Inferior parietal cortex (tissue), 1 donor: Measurements from ENCODE around the gene CLMN.
"Not testable (repeated sequence)": the region's sequence is repeated elsewhere in the genome, so short reads cannot be mapped to it uniquely, and the experiment has no call there.

ENCODE experiments used
- DNase-seq: peaks from one replicate; pipeline ENCODE4 v3.0.0-alpha.2; 2016; ENCODE audit errors: extremely low spot score

Gene CLMN

DNA sequence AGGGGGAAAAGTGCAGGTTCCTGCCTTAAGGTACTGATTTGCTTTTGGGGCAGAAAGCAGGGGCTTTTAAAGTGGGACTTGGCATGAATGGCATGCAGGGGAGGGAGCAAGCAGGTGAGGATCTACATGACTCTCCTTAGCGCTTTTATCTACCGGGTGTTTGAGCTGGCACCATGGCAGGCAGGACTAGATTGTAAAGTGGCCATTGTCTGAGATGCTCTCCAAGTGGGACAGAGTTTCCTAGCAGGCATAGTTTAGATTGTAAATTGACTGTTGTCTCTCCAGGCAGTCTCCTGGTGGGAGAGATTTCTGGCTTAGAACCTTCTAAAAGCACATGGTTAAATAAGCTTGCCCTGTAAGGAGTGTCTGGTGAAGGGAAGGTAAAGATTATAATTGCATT is 157.1 kb downstream of the CLMN start:
- no peak for DNase-seq

- DNase-seq, result peak; percentile 93
Observed at GRCh38 chr14:95157327-95158189, 162.2 kb downstream of the CLMN start, which contains the start of gene DICER1. Gene DICER1 (minus strand): TSS chr14:95157529. CDS start chr14:95133458, 24,071 bp downstream.

GRCh38 chr14:95157048-95157326 is 162.7 kb downstream of the CLMN start:
- no peak for DNase-seq

- no peak for DNase-seq
Observed at GRCh38 chr14:95156161-95157047, 163.3 kb downstream of the CLMN start.

DNA sequence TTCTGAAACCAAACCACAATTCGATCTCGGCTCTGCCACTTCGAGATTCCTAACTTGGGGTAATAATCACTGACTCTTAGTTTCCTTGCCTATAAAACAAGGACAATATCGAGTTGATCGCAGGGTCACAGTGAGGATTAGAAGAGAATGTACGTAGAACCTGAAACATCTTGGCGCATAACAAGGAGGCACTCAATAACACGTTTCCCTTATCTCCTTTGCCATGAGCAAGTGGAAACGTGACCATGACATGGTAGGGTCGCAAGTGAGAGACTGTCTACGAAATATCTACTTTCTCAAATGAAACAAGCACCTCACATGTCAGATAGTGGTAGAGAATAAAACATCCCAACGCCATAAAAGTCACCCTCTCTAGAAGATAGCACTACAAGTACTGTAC is 164.7 kb downstream of the CLMN start:
- DNase-seq, result no peak

- no peak for DNase-seq
Observed at GRCh38 chr14:95153866-95154265, 165.8 kb downstream of the CLMN start.

- DNase-seq, result no peak
Observed at GRCh38 chr14:95151561-95151960, 168.1 kb downstream of the CLMN start.

GRCh38 chr14:95150910-95151309 is 168.8 kb downstream of the CLMN start:
- no peak for DNase-seq

- no peak for DNase-seq
Observed at GRCh38 chr14:95149441-95149840, 170.3 kb downstream of the CLMN start.

- no peak for DNase-seq
Observed at GRCh38 chr14:95147597-95147996, 172.1 kb downstream of the CLMN start.

- no peak for DNase-seq
Observed at GRCh38 chr14:95146079-95146771, 173.5 kb downstream of the CLMN start.

- no peak for DNase-seq
Observed at GRCh38 chr14:95144849-95145248, 174.9 kb downstream of the CLMN start.

DNA sequence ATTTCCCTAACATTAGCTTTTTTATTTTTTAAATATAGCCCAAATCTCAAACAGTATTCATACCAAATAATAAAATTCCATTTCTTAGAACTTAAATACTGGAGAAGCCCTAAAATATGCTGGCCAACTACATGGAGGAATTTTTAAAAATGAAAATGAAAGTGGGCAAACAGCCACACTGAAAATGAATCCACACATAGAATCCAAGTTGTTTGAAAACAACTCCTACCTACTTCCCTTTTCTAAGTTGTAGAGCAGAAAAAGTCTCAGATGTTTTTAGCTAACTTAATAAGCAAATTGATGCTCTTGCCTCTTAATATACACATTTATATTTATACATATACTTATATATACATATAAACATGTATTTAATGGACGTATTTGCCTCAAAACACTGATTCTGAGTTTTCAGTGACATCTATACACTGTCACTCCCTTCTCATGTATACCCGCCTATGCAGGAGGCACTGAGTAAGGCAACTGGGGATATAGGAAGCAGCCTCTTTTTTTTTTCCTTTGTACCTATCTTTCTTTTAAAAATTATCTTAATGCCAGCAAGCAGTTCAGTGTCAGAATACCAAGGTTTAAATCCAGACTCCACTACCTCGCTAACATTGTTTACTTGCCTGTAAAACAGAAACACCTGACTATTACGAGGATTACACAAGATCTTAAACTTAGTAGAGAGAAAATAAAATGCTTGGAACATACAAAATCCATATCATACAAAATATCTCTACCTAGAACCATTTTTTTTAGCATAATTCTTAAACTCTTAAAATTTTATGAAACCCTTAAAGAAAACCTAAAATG is 175.7 kb downstream of the CLMN start:
- no peak for DNase-seq

GRCh38 chr14:95142208-95142607 is 177.5 kb downstream of the CLMN start:
- DNase-seq, result no peak

- no peak for DNase-seq
Observed at GRCh38 chr14:95141684-95142083, 178.0 kb downstream of the CLMN start.

GRCh38 chr14:95140060-95140858 is 179.4 kb downstream of the CLMN start:
- DNase-seq, result no peak

DNA sequence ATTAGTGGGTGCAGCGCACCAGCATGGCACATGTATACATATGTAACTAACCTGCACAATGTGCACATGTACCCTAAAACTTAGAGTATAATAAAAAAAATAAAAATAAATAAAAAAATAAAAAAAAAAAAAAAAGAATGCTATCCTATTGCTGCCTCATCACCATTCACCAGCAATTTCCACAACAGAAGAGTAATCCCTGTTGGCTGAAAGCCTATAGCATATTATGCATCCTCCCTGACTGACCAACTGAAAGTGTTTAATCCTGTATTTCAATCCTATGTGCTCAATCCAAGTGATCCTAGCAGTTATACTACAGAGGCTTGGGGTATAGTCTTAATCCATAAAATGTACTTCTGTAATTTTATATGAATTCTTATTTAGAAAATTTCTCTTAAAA is 180.8 kb downstream of the CLMN start:
- no peak for DNase-seq

GRCh38 chr14:95138455-95138854 is 181.3 kb downstream of the CLMN start:
- DNase-seq, result not testable (repeated sequence)

DNA sequence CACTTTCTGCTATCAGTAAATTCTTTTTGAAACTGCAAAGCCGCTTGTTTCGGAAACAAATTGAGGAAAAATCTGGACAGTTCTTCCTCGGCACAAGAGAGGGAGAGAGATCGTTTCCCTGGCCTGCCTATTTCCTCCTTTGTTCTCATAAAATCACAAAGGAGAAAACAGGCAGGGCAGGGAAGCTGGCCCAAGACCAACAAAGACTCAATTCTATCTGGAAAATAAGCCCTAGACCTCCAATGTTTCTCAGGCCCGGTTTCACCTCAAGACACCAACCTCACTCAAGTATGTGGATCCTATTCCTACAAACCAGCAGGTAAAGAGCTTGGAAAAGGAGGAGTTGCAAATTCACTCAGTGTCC is 181.9 kb downstream of the CLMN start:
- no peak for DNase-seq

GRCh38 chr14:95137164-95137803 is 182.4 kb downstream of the CLMN start:
- no peak for DNase-seq
